ENCODE measurements around the gene TEDC2.
"Not testable (repeated sequence)": the region's sequence is repeated elsewhere in the genome, so short reads cannot be mapped to it uniquely, and the experiment has no call there.

TEDC2 gene

GRCh38 chr16:2439598-2439997 lies 20.3 kb upstream of the TEDC2 start:
- DNase-seq = no peak

- DNase-seq = not testable (repeated sequence)
These were observed 18.6 kb upstream of the TEDC2 start for GRCh38 chr16:2441143-2441804.

GRCh38 chr16:2443555-2443954 lies 16.4 kb upstream of the TEDC2 start:
- no peak for DNase-seq

- DNase-seq = no peak
These were observed 11.9 kb upstream of the TEDC2 start for GRCh38 chr16:2447920-2448583.

- DNase-seq = no peak
These were observed 10.8 kb upstream of the TEDC2 start for GRCh38 chr16:2449118-2449517.

- peak; percentile 80 for DNase-seq
These were observed 9.4 kb upstream of the TEDC2 start for GRCh38 chr16:2450535-2450934.

- no peak for DNase-seq
These were observed 8.9 kb upstream of the TEDC2 start for GRCh38 chr16:2450975-2451381.

GRCh38 chr16:2451851-2452320 lies 8.0 kb upstream of the TEDC2 start:
- no peak for DNase-seq

GRCh38 chr16:2452650-2453049 lies 7.3 kb upstream of the TEDC2 start:
- no peak for DNase-seq

- no peak for DNase-seq
These were observed 4.6 kb upstream of the TEDC2 start for GRCh38 chr16:2455081-2455845.

- no peak for DNase-seq
These were observed 3.3 kb upstream of the TEDC2 start for GRCh38 chr16:2456551-2457153.

GRCh38 chr16:2457267-2457666 lies 2.6 kb upstream of the TEDC2 start:
- no peak for DNase-seq

GRCh38 chr16:2457946-2458345 lies 2.0 kb upstream of the TEDC2 start:
- no peak for DNase-seq

GRCh38 chr16:2458887-2459646 lies 842 bp upstream of the TEDC2 start:
- DNase-seq = no peak

GRCh38 chr16:2460391-2460713 lies 443 bp downstream of the TEDC2 start:
- DNase-seq = no peak

- DNase-seq = no peak
These were observed 1.0 kb downstream of the TEDC2 start for GRCh38 chr16:2460916-2461315.

GRCh38 chr16:2462031-2462866 lies 2.3 kb downstream of the TEDC2 start:
- no peak for DNase-seq

- DNase-seq = no peak
These were observed 4.4 kb downstream of the TEDC2 start for GRCh38 chr16:2464333-2464732.

- DNase-seq = no peak
These were observed 5.9 kb downstream of the TEDC2 start for GRCh38 chr16:2465653-2466415.

- DNase-seq = no peak
These were observed 7.0 kb downstream of the TEDC2 start for GRCh38 chr16:2466667-2467527.

Measured in NCI-H1694 (cell line).